H1 (cell line): ENCODE data around the gene SPATA6L. TPM values are rescaled to one million over a fixed set of nuclear protein-coding genes. Genes with fewer than 3 reads are reported as not detected.

Experiments
- CTCF ChIA-PET: fragments of 300-600 bp; sonication (Branson Sonifier 250); formaldehyde crosslinking; loops from one replicate; lab custom pipeline; 2021; ENCODE audit not compliant: partially characterized antibody; lab: Charles Lee
- POLR2A ChIA-PET: fragments of 300-600 bp; sonication (Branson Sonifier 250); formaldehyde crosslinking; loops from one replicate; lab custom pipeline; 2021; ENCODE audit warnings: inconsistent platforms; ENCODE audit not compliant: partially characterized antibody; lab: Charles Lee
- DNase-seq, 2 experiments: peaks; one replicate each; pipeline versions ENCODE4 v3.0.0 to v3.0.0-alpha.2; 2010 to 2022; ENCODE audit warnings: low spot score in 2 of 2, low read depth in 1 of 2, mixed read lengths in 1 of 2
- FAIRE-seq: peaks from 2 replicates; lab custom pipeline; 2011; peaks lifted over from hg19 to GRCh38; lab: Jason Lieb, UNC
- H2AFZ ChIP-seq: 2 replicates; pipeline ENCODE4 v1.8.1; 2012; ENCODE audit warnings: low read length, inconsistent platforms
- H2AK5ac ChIP-seq: 2 replicates; pipeline ENCODE4 v1.6.1; 2013; ENCODE audit warnings: low read depth, low read length
- H2BK120ac ChIP-seq: replicated peaks from 2 replicates; pipeline ENCODE3; 2013; ENCODE audit warnings: low read depth, low read length, inconsistent platforms
- H2BK12ac ChIP-seq: 2 replicates; pipeline ENCODE4 v1.6.1; 2013; ENCODE audit warnings: low read depth, low read length
- H2BK15ac ChIP-seq: 2 replicates; pipeline ENCODE4 v1.6.1; 2013; ENCODE audit warnings: low read length
- H2BK20ac ChIP-seq: 2 replicates; pipeline ENCODE4 v1.6.1; 2013; ENCODE audit warnings: low read length
- H2BK5ac ChIP-seq: 2 replicates; pipeline ENCODE4 v1.6.1; 2013; ENCODE audit warnings: low read depth, low read length
- H3K14ac ChIP-seq: 2 replicates; pipeline ENCODE4 v1.6.1; 2013; ENCODE audit warnings: inconsistent platforms; ENCODE audit not compliant: insufficient read length
- H3K18ac ChIP-seq: 2 replicates; pipeline ENCODE4 v1.6.1; 2013; ENCODE audit warnings: low read length; ENCODE audit errors: extremely low read depth
- H3K23ac ChIP-seq: 2 replicates; pipeline ENCODE4 v1.6.1; 2013; ENCODE audit warnings: inconsistent platforms; ENCODE audit not compliant: insufficient read length
- H3K23me2 ChIP-seq: 2 replicates; pipeline ENCODE4 v1.6.1; 2013; ENCODE audit warnings: low read depth, low read length
- H3K27ac ChIP-seq: 2 replicates; pipeline ENCODE4 v1.6.1; 2011; ENCODE audit warnings: low read depth, low read length, inconsistent platforms
- H3K27me3 ChIP-seq, 4 experiments: replicated peaks in 1 of 4; 1 replicate in 1 of 4; 2 replicates in 3 of 4; pipeline versions ENCODE4 v1.6.1 to v1.8.1; 2011 to 2013; ENCODE audit warnings: low read length in 3 of 4, mild to moderate bottlenecking in 3 of 4, inconsistent platforms in 2 of 4, mixed read lengths in 2 of 4, moderate library complexity in 1 of 4; ENCODE audit not compliant: control insufficient read depth in 3 of 4, insufficient read depth in 3 of 4; ENCODE audit errors: extremely low read depth in 1 of 4
- H3K36me3 ChIP-seq, 4 experiments: 2 replicates each; pipeline versions ENCODE4 v1.6.1 to v1.8.1; 2011 to 2013; ENCODE audit warnings: mild to moderate bottlenecking in 4 of 4, low read length in 3 of 4, moderate library complexity in 2 of 4, control low read depth in 1 of 4, inconsistent platforms in 1 of 4; ENCODE audit not compliant: insufficient read depth in 4 of 4, control insufficient read depth in 2 of 4
- H3K4ac ChIP-seq: replicated peaks from 2 replicates; pipeline ENCODE3; 2013; ENCODE audit warnings: low read length, low read depth, mixed read lengths, inconsistent platforms; ENCODE audit not compliant: insufficient read length
- H3K4me1 ChIP-seq, 4 experiments: replicated peaks in 1 of 4; 1 replicate in 1 of 4; 2 replicates in 3 of 4; pipeline versions ENCODE4 v1.6.1 to v1.8.1; 2011 to 2013; ENCODE audit warnings: low read length in 3 of 4, inconsistent platforms in 2 of 4, mixed read lengths in 1 of 4; ENCODE audit not compliant: insufficient read depth in 4 of 4, control insufficient read depth in 3 of 4
- H3K4me2 ChIP-seq, 2 experiments: 2 replicates each; pipeline versions ENCODE4 v1.6.1 to v1.8.1; 2011 to 2013; ENCODE audit warnings: low read depth in 2 of 2, low read length in 2 of 2, control low read depth in 1 of 2, inconsistent platforms in 1 of 2, mild to moderate bottlenecking in 1 of 2; ENCODE audit not compliant: insufficient read depth in 1 of 2
- H3K4me3 ChIP-seq, 4 experiments: fragments of 200-600, 300-600 bp in 1 of 4; sonication (generic), shearing (Covaris generic), sonication (Bioruptor Twin) in 1 of 4; 2 replicates each; pipeline versions ENCODE4 v1.5.1 to v1.8.1; 2011 to 2016; ENCODE audit warnings: low read length in 4 of 4, low read depth in 3 of 4, control low read depth in 2 of 4, inconsistent platforms in 2 of 4, mild to moderate bottlenecking in 2 of 4, mixed read lengths in 1 of 4, moderate library complexity in 1 of 4; ENCODE audit not compliant: insufficient read depth in 2 of 4; ENCODE audit errors: extremely low read depth in 1 of 4
- H3K56ac ChIP-seq: replicated peaks from 2 replicates; pipeline ENCODE3; 2013; ENCODE audit warnings: low read depth, mild to moderate bottlenecking, mixed read lengths, low read length, inconsistent platforms; ENCODE audit not compliant: insufficient read length
- H3K79me1 ChIP-seq: 2 replicates; pipeline ENCODE4 v1.6.1; 2013; ENCODE audit warnings: low read depth, low read length, control low read depth
- H3K79me2 ChIP-seq, 2 experiments: 2 replicates each; pipeline versions ENCODE4 v1.6.1 to v1.8.1; 2012 to 2013; ENCODE audit warnings: low read length in 2 of 2, mild to moderate bottlenecking in 2 of 2, inconsistent platforms in 1 of 2; ENCODE audit not compliant: insufficient read depth in 2 of 2, control insufficient read depth in 1 of 2
- H3K9ac ChIP-seq, 4 experiments: replicated peaks in 1 of 4; 1 replicate in 1 of 4; 2 replicates in 3 of 4; pipeline versions ENCODE4 v1.6.1 to v1.8.1; 2011 to 2013; ENCODE audit warnings: low read depth in 3 of 4, low read length in 3 of 4, control low read depth in 2 of 4, mild to moderate bottlenecking in 2 of 4, moderate library complexity in 2 of 4, inconsistent platforms in 1 of 4; ENCODE audit errors: extremely low read depth in 1 of 4
- H3K9me3 ChIP-seq, 2 experiments: 2 replicates each; pipeline versions ENCODE4 v1.6.1 to v1.8.1; 2012 to 2013; ENCODE audit warnings: mild to moderate bottlenecking in 2 of 2, moderate library complexity in 2 of 2, control low read depth in 1 of 2, inconsistent platforms in 1 of 2, low read depth in 1 of 2, low read length in 1 of 2, mixed read lengths in 1 of 2; ENCODE audit not compliant: insufficient read depth in 2 of 2
- H4K20me1 ChIP-seq, 2 experiments: replicated peaks in 1 of 2; 2 replicates each; pipeline versions ENCODE3 to v1.8.1; 2011 to 2013; ENCODE audit warnings: inconsistent platforms in 2 of 2, low read length in 2 of 2, mild to moderate bottlenecking in 1 of 2; ENCODE audit not compliant: insufficient read depth in 2 of 2, control insufficient read depth in 1 of 2
- H4K5ac ChIP-seq: 2 replicates; pipeline ENCODE4 v1.6.1; 2013; ENCODE audit warnings: low read length, low read depth, mixed read lengths, inconsistent platforms; ENCODE audit not compliant: insufficient read length
- H4K8ac ChIP-seq: 2 replicates; pipeline ENCODE4 v1.8.0; 2013; ENCODE audit warnings: mild to moderate bottlenecking, moderate library complexity, low read length, inconsistent platforms; ENCODE audit not compliant: insufficient read depth; ENCODE audit errors: extremely low read depth
- H4K91ac ChIP-seq: replicated peaks from 2 replicates; pipeline ENCODE3; 2013; ENCODE audit warnings: low read length, mixed read lengths, inconsistent platforms; ENCODE audit not compliant: insufficient read length
- CBX5 ChIP-seq: fragments of 300-800, 300-1000 bp; sonication (generic); IDR thresholded peaks from 2 replicates; pipeline ENCODE4 v1.7.1; 2016; ENCODE audit warnings: antibody characterized with exemption, low read length, low read depth
- CBX8 ChIP-seq: fragments of 300-800, 300-1000 bp; sonication (generic); IDR thresholded peaks from 2 replicates; pipeline ENCODE4 v1.7.1; 2016; ENCODE audit warnings: low read depth, low read length, borderline replicate concordance
- CEBPB ChIP-seq: IDR thresholded peaks from 2 replicates; pipeline ENCODE4 v1.6.1; 2012; ENCODE audit warnings: low read depth, low read length
- CHD2 ChIP-seq: IDR thresholded peaks from 2 replicates; pipeline ENCODE4 v1.6.1; 2012; ENCODE audit warnings: low read length, improper control_type of control experiment
- EGR1 ChIP-seq: IDR thresholded peaks from 2 replicates; pipeline ENCODE4 v1.6.1; 2011; ENCODE audit warnings: low read depth, low read length, borderline replicate concordance
- GABPA ChIP-seq: IDR thresholded peaks from 2 replicates; pipeline ENCODE4 v1.6.1; 2011; ENCODE audit warnings: mild to moderate bottlenecking, low read length, moderate library complexity, borderline replicate concordance; ENCODE audit not compliant: insufficient read depth
- HDAC6 ChIP-seq: IDR thresholded peaks from one replicate; pipeline ENCODE4 v1.7.1; 2012; ENCODE audit warnings: low read depth, mild to moderate bottlenecking, inconsistent platforms, low read length, moderate library complexity
- POLR2AphosphoS5 ChIP-seq: IDR thresholded peaks from 2 replicates; pipeline ENCODE4 v1.6.1; 2011; ENCODE audit warnings: low read depth, low read length
- POU5F1 ChIP-seq: IDR thresholded peaks from 2 replicates; pipeline ENCODE4 v1.6.1; 2011; ENCODE audit warnings: low read depth, mild to moderate bottlenecking, low read length, moderate library complexity
- RBBP5 ChIP-seq: IDR thresholded peaks from 2 replicates; pipeline ENCODE4 v1.7.1; 2012; ENCODE audit warnings: low read depth, mild to moderate bottlenecking, inconsistent platforms, low read length, moderate library complexity, borderline replicate concordance
- SP2 ChIP-seq: IDR thresholded peaks from 2 replicates; pipeline ENCODE4 v1.6.1; 2012; ENCODE audit warnings: mild to moderate bottlenecking, low read length, inconsistent platforms
- TCF12 ChIP-seq: IDR thresholded peaks from 2 replicates; pipeline ENCODE4 v1.6.1; 2011; ENCODE audit warnings: low read depth, mild to moderate bottlenecking, low read length
- WGBS, 2 experiments: shearing (Covaris generic) in 1 of 2; methylation state at CpG; one replicate each; pipeline versions ENCODE4 v1.1.6 to v1.1.7; 2013 to 2015; ENCODE audit warnings: low lambda C conversion rate in 2 of 2, mixed read lengths in 2 of 2, inconsistent platforms in 1 of 2, low coverage in 1 of 2, missing lambda C conversion rate in 1 of 2; ENCODE audit not compliant: insufficient replicate concordance in 2 of 2, insufficient coverage in 1 of 2, insufficient read length in 1 of 2; ENCODE audit errors: extremely low coverage in 1 of 2, missing lambda C conversion rate in 1 of 2; 5-methylcytosine and 5-hydroxymethylcytosine counted together
- polyA plus RNA-seq, 7 experiments: library from polyadenylated mRNA; depleted of rRNA in 3 of 7; stranded (reverse) in 5 of 7; unstranded in 2 of 7; fragments of >200 nt in 5 of 7; fragments of 200-250 nt in 2 of 7; gene quantifications; 1 replicate in 5 of 7; 2 replicates in 1 of 7; 4 replicates in 1 of 7; pipeline versions ENCODE4 v1.2.1 to v1.2.3, GENCODE V29; 2011 to 2013; ENCODE audit warnings: missing spikeins in 2 of 7, mixed read lengths in 2 of 7
- total RNA-seq: library from RNA; stranded (reverse); fragmentation: NEBNext Ultra II Directional; extraction: Animal tissue kit (Norgen Biotek cat#: 25700); gene quantifications from 2 replicates; pipeline ENCODE4 v1.2.1, GENCODE V29; 2021
- TF ChIP-seq, protein P1 (sequence below): IDR thresholded peaks from 2 replicates; pipeline ENCODE4 v1.6.1; 2011; ENCODE audit warnings: low read depth, mild to moderate bottlenecking, low read length; ENCODE audit not compliant: insufficient read depth

The SPATA6L gene
- total and polyA plus RNA-seq, 2 of the 8 experiments (the other 6 are each of a cell fraction or from before 2014, with no cell fraction given) = 0.57 to 1.1 TPM

DNA sequence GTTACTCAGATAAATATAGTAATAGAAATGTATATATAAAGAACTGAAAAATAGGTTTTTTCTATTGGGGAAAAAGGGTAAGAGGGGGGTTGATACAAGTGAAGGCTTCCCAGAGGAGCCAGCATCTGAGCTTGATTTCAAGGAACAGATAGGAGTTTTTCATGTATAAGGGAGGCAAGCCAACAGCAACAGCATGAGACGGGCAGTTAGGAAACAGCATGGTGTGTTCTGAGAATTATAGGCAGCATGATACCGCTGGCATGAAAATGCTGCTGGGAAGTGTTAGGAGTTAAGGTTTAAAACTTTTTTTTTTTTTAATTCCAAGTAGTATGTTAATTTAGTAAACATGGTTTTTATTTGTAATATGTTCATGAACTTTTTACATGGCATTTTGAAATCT, 22.7 kb upstream of the SPATA6L start:
- no peak overlapping the region for H3K56ac ChIP-seq
- POLR2A ChIA-PET = no interaction called here

More for the DNA sequence above, 22.7 kb upstream of the SPATA6L start:
- DNase-seq = no peak
- H3K9ac ChIP-seq = peak overlapping the region in 1 of 4 experiments; percentile 47; a peak in 1 of 7 replicates
- no peak overlapping the region for H3K14ac ChIP-seq
- no peak overlapping the region for H4K5ac ChIP-seq
- H3K18ac ChIP-seq = no peak overlapping the region
- no peak overlapping the region for H3K4ac ChIP-seq
- H3K27ac ChIP-seq = no peak overlapping the region
- no peak for TF ChIP-seq EGR1
- no peak for TF ChIP-seq HDAC6
- TF ChIP-seq POLR2AphosphoS5 = no peak
- no peak for TF ChIP-seq POU5F1
- no peak for TF ChIP-seq RBBP5
- no peak for TF ChIP-seq CBX8
- TF ChIP-seq CBX5 = no peak
- no peak for TF ChIP-seq TCF12
- TF ChIP-seq CHD2 = no peak
- TF ChIP-seq, protein P1, sequence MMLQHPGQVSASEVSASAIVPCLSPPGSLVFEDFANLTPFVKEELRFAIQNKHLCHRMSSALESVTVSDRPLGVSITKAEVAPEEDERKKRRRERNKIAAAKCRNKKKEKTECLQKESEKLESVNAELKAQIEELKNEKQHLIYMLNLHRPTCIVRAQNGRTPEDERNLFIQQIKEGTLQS = no peak
- no peak for TF ChIP-seq SP2
- no peak for TF ChIP-seq GABPA
- no peak for TF ChIP-seq CEBPB
- TF ChIP-seq, all 59 proteins: peak for 0
- no peak overlapping the region for H2BK20ac ChIP-seq
- H4K20me1 ChIP-seq = peaks cover 0 to 1% of the 10 kb centered on the region in 2 experiments
- H4K91ac ChIP-seq = no peak overlapping the region
- no peak overlapping the region for H2AK5ac ChIP-seq
- no peak overlapping the region for H3K4me2 ChIP-seq
- H3K9me3 ChIP-seq = no peaks in the 10 kb centered on the region
- H3K36me3 ChIP-seq = peaks cover 4 to 47% (median 13%) of the 10 kb centered on the region in 4 experiments
- no peak overlapping the region for H3K23ac ChIP-seq
- FAIRE-seq = no peak
- no peak overlapping the region for H2BK12ac ChIP-seq
- no peak overlapping the region for H2BK5ac ChIP-seq
- no peaks in the 10 kb centered on the region for H3K4me1 ChIP-seq
- CTCF ChIA-PET = no interaction called here
- no peak overlapping the region for H2AFZ ChIP-seq
- H4K8ac ChIP-seq = no peak overlapping the region
- no peak overlapping the region for H2BK15ac ChIP-seq
- no peaks in the 10 kb centered on the region for H3K27me3 ChIP-seq
- no peak overlapping the region for H3K4me3 ChIP-seq
- peaks cover 0 to 11% of the 10 kb centered on the region in 2 experiments; a peak in 2 of 4 replicates for H3K79me2 ChIP-seq
- WGBS, 2 experiments = 94% methylated on average over 2 of the region's 2 CpGs; no CpG with 5 or more reads in 1 of the 2 experiments
- H3K23me2 ChIP-seq = no peaks in the 10 kb centered on the region
- H2BK120ac ChIP-seq = no peak overlapping the region
- no peaks in the 10 kb centered on the region for H3K79me1 ChIP-seq
